Measurements from ENCODE around the gene UCK2. TPM values are rescaled to one million over a fixed set of nuclear protein-coding genes. Genes with fewer than 3 reads are reported as not detected.

Gene UCK2
- total RNA-seq, 2 experiments from 2014 or later, result 0.67 to 0.71 TPM

DNA sequence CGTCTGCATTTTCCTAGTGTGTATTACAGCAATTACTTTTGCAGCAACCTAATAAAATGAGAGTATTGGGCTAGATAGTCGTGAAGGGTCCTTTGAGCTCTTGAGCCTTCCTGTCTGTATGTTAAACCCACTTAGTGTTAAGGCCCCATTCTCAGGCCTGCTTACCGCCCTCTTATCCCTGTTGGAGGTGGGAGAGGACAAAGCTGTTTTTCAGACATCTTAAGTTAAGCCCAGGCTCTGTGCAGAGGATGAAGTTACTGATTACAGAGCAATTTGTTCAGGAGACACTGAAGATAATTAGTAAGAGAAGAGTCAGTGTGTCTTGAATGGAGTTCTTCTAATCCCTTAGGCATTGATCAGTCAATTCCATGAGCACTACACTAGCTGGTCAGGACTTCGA lies 114.6 kb downstream of the UCK2 start:
- H3K4me1 Mint-ChIP-seq (ENCODE audit: low read depth), result no peaks in the 10 kb centered on the region
- no peaks in the 10 kb centered on the region for H3K36me3 Mint-ChIP-seq (ENCODE audit: low read depth)
- H3K27me3 Mint-ChIP-seq, result peaks cover 14% of the 10 kb centered on the region
- Histone ChIP-seq H3K36me3 (ENCODE audit: insufficient read depth, low read length) (no peaks in the 10 kb centered on the region), H3K27me3 (ENCODE audit: control insufficient read depth in 1 of 2, insufficient read depth in 2 of 2, low read length in 2 of 2) (peaks cover 0 to 4% of the 10 kb centered on the region in 2 experiments), H3K9me3 (ENCODE audit: control insufficient read depth in 1 of 2, insufficient read depth in 1 of 2, low read length in 2 of 2) (no peaks in the 10 kb centered on the region), H3K4me3 (ENCODE audit: low read length) (no peak overlapping the region), H3K27ac (ENCODE audit: low read depth in 1 of 2, low read length in 2 of 2) (no peak overlapping the region), H3K4me1 (ENCODE audit: insufficient read depth, low read length) (no peaks in the 10 kb centered on the region)
- ChIA-PET POLR2A (no interaction called here), CTCF (no interaction called here)
- DNase-seq (no peak), ATAC-seq (ENCODE audit: poor library complexity) (no peak)
- H3K9me3 Mint-ChIP-seq, result no peaks in the 10 kb centered on the region
- TF ChIP-seq, protein P1, sequence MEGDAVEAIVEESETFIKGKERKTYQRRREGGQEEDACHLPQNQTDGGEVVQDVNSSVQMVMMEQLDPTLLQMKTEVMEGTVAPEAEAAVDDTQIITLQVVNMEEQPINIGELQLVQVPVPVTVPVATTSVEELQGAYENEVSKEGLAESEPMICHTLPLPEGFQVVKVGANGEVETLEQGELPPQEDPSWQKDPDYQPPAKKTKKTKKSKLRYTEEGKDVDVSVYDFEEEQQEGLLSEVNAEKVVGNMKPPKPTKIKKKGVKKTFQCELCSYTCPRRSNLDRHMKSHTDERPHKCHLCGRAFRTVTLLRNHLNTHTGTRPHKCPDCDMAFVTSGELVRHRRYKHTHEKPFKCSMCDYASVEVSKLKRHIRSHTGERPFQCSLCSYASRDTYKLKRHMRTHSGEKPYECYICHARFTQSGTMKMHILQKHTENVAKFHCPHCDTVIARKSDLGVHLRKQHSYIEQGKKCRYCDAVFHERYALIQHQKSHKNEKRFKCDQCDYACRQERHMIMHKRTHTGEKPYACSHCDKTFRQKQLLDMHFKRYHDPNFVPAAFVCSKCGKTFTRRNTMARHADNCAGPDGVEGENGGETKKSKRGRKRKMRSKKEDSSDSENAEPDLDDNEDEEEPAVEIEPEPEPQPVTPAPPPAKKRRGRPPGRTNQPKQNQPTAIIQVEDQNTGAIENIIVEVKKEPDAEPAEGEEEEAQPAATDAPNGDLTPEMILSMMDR (IDR thresholded peaks at IDR 0.05), result no peak
- H3K4me3 Mint-ChIP-seq, result no peak overlapping the region
- intact Hi-C loops (cut with DNase I, micrococcal nuclease), result no loop called here
- H3K27ac Mint-ChIP-seq, result no peak overlapping the region

DNA sequence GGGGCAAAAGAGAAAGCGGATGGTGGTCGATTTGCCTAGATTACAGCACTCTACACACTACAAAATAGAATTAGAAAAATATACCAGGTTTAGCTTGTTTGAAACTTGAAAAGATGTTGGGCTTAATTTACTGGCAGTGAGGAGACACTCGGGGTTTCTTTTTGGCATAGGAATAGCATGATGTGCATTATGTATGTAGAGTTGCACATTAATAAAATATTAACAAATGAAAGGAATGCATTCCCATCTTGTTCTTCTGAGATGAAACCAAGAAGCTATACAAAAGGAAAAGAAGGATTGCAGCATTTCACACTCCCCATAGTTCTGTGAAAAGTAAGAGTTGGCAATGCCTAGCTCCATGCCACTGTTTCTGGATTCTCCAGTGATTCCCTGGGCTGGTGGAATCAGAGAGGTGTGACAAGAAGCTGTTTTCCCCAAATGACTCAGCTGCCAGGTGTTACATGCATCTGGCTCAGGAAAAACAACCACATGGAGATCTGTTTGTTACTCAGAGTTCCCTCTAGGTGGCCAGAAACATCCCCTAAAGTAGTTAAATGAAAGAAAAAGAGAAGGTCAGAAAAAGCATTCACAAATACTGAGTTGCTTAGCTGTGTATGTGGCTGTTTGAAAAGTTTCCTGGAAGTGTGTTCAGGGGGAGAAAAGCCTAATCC lies 115.6 kb downstream of the UCK2 start:
- no peak overlapping the region for H3K27ac Mint-ChIP-seq

DNA sequence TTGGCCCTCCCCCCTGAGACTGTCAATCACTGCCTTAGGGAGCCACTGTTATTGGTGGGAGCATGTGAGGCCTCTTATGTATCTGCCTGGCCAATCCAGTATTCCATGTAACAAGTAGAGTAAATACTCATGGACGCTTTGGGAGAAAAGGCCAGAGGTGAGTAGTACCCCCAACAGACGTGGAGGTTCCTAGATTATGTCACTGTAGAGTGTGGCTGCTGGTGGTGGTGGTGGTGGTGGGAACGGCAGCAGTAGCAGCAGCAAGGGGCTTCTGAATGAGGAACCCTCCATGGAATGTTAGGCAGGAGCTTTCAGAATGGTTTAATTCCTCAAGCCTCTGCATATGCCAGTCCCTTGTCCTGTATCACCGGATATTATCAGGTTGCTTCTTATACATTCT lies 118.5 kb downstream of the UCK2 start:
- DNase-seq (no peak), ATAC-seq (ENCODE audit: poor library complexity) (no peak)
- ChIA-PET POLR2A (no interaction called here), CTCF (no interaction called here)
- H3K27ac ChIP-seq (ENCODE audit: low read depth in 1 of 2, low read length in 2 of 2), result no peak overlapping the region
- no peaks in the 10 kb centered on the region for H3K4me1 ChIP-seq (ENCODE audit: insufficient read depth, low read length)
- no peaks in the 10 kb centered on the region for H3K4me1 Mint-ChIP-seq (ENCODE audit: low read depth)
- peaks cover 22% of the 10 kb centered on the region for H3K27me3 Mint-ChIP-seq
- H3K36me3 Mint-ChIP-seq (ENCODE audit: low read depth), result no peaks in the 10 kb centered on the region
- H3K4me3 Mint-ChIP-seq, result no peak overlapping the region
- TF ChIP-seq, protein P1 (IDR thresholded peaks at IDR 0.05), result no peak
- H3K9me3 ChIP-seq (ENCODE audit: control insufficient read depth in 1 of 2, insufficient read depth in 1 of 2, low read length in 2 of 2), result no peaks in the 10 kb centered on the region
- intact Hi-C loops (cut with DNase I, micrococcal nuclease), result no loop called here
- no peak overlapping the region for H3K27ac Mint-ChIP-seq
- no peaks in the 10 kb centered on the region for H3K36me3 ChIP-seq (ENCODE audit: insufficient read depth, low read length)
- no peaks in the 10 kb centered on the region for H3K9me3 Mint-ChIP-seq
- H3K4me3 ChIP-seq (ENCODE audit: low read length), result no peak overlapping the region
- peaks cover 0 to 4% of the 10 kb centered on the region in 2 experiments for H3K27me3 ChIP-seq (ENCODE audit: control insufficient read depth in 1 of 2, insufficient read depth in 2 of 2, low read length in 2 of 2)

More for the DNA sequence above, 115.6 kb downstream of the UCK2 start:
- H3K9me3 Mint-ChIP-seq, result no peaks in the 10 kb centered on the region
- ChIA-PET POLR2A (no interaction called here), CTCF (no interaction called here)
- intact Hi-C loops (cut with DNase I, micrococcal nuclease), result no loop called here
- no peak overlapping the region for H3K4me3 ChIP-seq (ENCODE audit: low read length)
- no peaks in the 10 kb centered on the region for H3K36me3 Mint-ChIP-seq (ENCODE audit: low read depth)
- DNase-seq, result no peak
- H3K4me1 Mint-ChIP-seq (ENCODE audit: low read depth), result no peaks in the 10 kb centered on the region
- no peak overlapping the region for H3K27ac ChIP-seq (ENCODE audit: low read depth in 1 of 2, low read length in 2 of 2)
- peaks cover 22% of the 10 kb centered on the region for H3K27me3 Mint-ChIP-seq
- TF ChIP-seq, protein P1 (IDR thresholded peaks at IDR 0.05), result no peak
- peaks cover 0 to 4% of the 10 kb centered on the region in 2 experiments for H3K27me3 ChIP-seq (ENCODE audit: control insufficient read depth in 1 of 2, insufficient read depth in 2 of 2, low read length in 2 of 2)
- H3K9me3 ChIP-seq (ENCODE audit: control insufficient read depth in 1 of 2, insufficient read depth in 1 of 2, low read length in 2 of 2), result no peaks in the 10 kb centered on the region
- no peaks in the 10 kb centered on the region for H3K4me1 ChIP-seq (ENCODE audit: insufficient read depth, low read length)
- H3K4me3 Mint-ChIP-seq, result no peak overlapping the region
- H3K36me3 ChIP-seq (ENCODE audit: insufficient read depth, low read length), result no peaks in the 10 kb centered on the region
- no peak for ATAC-seq (ENCODE audit: poor library complexity)

Measured in CD4-positive, alpha-beta T cell (primary cell).